DMS 273 treated with DMSO at 0.1 percent for 48 hours (cell line): ENCODE data around the gene SOBP.

Source experiments
- DNase-seq: peaks from one replicate; lab custom pipeline; 2025; lab: John Stamatoyannopoulos, UW

The SOBP gene

DNA sequence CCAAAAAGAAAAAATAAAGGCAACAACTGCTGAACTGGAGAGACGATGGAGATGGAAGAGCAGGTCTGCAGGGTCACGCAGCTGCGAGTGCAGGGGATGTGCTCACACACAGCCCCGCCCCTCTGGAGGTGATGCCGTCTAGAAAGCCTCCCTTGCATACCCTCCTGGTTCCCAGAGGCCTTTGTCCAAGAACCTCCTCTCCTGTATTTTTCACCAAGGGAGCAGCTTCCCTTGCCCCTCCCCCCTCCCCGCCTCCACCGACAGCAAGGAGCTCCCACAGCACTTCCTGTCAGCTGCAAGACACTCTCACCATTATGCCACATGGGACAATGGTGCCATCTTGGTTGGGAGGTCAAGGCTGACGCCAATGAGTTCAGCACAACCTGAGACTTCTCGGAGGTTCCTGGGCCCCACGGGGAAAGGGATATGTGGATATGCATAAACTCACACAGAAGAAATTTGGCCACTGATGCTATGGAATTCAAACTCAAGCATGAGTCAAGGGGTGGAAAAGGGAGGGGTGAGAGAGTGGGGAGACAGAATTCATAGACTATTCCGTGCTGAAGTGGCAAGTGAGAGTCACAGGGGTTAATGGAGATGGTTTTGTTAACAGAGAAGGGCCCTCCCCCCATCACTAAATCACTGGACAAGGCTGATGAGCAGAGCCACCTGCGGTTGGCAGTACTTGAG is 201.3 kb downstream of the SOBP start:
- no peak for DNase-seq

DNA sequence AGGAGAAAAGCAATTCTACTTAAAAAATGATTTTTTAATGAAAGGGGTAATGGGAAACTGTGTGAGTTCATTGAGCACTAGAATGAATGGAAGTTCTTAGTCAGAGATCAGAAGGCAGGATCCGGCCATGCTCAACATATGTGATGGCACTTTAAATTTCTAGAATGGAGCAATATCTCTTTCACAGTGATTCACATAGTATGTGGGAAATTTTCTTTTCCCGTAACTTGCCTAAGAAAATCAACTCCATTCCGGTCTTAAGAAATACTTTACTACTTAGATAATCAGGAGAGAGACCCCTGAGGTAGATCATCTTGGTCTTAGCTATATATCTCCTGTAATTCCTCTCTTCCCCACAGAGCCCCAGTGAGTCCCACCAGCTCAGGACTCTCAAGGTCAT is 202.4 kb downstream of the SOBP start:
- no peak for DNase-seq

DNA sequence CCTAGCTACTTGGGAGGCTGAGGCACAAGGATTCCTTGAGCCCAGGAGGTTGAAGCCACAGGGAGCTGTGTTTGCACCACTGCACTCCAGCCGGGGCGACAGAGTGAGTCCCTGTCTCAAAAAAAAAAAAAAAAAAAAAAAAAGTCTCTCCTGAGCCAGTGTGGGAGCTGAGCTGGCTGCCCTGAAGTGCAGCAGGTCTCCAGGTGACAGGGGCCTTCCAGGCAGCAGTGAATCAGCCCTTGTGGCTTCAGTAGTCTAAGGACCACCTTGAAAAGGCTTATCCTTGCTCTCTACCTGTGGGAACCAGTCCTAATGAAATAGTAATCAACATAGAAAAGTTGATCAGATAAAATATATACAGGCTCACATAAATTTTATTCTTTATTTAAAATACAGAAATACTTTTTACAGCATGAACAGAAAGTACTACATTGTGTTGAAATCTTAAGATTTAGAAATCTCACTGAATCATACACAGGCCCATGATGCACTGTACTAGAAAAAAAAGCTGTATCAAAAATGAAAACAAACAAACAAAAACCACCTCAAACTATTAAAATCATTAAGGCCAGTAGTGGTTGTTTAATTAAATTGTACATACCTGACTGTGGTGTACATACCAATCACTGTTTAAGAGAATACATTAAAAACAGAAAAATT is 205.3 kb downstream of the SOBP start:
- no peak for DNase-seq

GRCh38 chr6:107697682-107698081 is 207.8 kb downstream of the SOBP start:
- DNase-seq, result no peak

DNA sequence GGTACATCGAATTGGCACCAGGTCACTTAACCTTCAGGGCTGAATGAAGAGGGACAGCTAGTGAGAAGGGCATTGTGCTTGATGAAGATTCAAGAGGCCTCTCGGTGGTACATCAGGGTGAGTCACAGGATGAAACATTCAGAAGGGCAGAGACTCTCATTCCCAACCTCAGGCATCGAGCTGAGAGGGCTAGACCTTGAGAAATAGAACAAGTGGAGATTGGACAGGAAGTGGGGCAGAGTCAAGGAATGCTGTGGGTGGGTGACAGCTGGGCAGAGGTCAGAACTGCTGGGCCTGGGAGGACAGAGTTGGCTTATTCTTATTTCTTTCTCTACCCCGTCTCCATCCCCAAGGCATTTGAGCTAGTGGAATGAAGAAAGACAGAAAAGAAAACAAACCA is 208.2 kb downstream of the SOBP start:
- DNase-seq, result no peak

DNA sequence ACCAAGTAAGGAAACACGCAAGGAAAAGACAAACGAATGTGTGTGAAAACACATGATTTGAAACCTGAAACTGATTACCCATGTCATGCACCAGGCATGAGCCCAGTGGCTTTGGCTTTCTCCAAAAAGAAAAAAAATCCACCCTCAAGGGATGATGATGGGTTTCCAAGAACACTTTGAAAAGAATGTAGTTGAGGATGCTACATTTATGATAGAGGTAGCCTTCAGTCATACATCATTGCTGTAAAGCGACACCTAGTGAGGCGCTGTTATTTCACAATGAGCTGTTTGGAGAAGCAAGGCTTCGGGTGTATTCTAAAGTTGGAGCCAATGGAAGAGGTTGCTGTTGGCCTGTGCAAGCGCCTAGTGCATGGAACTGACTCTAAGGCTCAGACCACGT is 209.3 kb downstream of the SOBP start:
- no peak for DNase-seq

GRCh38 chr6:107699697-107700325 is 209.9 kb downstream of the SOBP start:
- DNase-seq, result no peak

DNA sequence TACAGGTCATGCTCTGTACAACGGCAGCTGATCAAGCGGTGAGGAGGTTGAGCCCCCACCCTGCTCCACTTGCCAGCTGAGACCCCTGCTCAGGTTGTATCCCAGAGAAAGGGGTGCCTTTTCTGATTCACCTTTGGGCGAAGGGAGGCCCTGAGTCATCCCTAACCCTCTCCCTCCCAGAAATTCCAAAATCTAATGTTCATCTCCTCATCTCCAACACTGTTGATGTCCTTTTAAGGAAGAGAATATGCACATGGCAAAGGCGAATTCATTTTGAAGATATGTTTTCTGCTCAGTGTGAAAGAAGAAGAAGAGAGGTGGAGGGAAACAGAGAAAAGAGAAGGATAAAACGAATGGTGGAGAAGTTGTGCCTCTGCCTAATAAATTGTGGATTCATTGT is 213.7 kb downstream of the SOBP start:
- DNase-seq, result no peak

DNA sequence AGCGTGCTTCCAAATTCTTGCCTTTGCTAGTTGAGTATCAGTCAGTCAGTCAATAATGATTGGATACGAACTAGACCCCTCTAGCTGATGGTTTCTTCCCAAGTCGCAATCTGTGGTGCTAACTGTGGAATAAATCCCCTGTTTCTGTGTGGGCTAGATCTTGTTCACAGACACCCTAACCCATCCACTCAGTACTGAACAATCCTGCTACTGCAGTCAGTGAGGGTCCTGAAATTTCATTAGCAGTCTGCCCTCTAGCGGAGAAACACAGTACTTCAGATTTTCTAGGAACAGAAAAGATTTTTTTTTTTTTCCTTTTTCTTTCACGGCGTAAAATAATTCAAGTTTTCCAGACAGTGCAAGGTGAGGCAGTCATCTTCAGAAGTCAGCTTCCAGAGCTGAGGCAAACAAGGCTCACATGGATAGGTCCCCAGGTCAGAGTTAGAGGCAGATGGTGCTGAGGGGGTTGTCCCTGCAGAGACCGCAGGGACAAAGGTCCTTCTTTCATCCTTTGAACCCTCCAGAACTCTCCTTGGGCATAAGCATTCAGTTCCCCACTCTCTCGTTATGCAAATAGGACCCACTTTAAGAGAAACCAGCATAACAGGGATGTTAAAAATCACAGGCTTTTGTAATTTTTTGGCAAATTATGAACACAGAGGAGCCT is 214.6 kb downstream of the SOBP start:
- no peak for DNase-seq

DNA sequence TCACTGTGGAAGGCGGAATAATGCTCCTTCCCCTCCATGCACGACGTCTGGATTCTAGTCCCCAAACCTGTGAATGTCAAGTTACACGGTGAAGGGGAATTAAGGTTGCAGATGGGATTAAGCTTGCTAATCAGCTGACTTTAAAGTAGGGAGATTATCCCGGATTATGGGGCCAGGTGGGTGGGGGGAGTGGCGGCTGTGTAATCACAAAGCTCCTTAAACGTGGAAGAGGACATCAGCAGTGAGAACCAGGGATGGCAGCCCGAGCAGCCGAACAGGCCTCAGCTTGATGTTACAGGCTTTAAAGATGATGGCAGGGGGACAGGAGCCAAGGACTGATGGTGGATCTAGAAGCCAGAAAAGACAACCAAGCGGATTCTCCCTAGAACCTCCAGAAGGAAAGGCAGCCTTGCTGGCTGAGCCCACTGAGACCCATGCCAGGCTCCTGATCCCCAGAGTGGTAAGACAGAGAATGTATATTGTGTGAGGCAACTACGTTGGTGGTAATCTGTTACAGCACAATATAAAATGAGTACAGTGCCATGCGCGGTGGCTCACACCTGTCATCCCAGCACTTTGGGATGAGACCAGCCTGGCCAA is 216.7 kb downstream of the SOBP start:
- DNase-seq, result no peak

GRCh38 chr6:107707346-107708275 is 217.7 kb downstream of the SOBP start:
- no peak for DNase-seq

GRCh38 chr6:107708435-107708834 is 218.5 kb downstream of the SOBP start:
- DNase-seq, result no peak

GRCh38 chr6:107709341-107709740 is 219.4 kb downstream of the SOBP start:
- no peak for DNase-seq
